Colonic mucosa (tissue), 4 donors: Measurements from ENCODE around the gene PLEKHH1. TPM values are rescaled to one million over a fixed set of nuclear protein-coding genes. Genes with fewer than 3 reads are reported as not detected.

Source experiments
- DNase-seq: peaks from one replicate; pipeline ENCODE4 v3.0.0-alpha.2; 2020
- H3K27ac ChIP-seq: fragments of 200-600 bp; one replicate; pipeline ENCODE4 v1.8.0; 2021
- H3K27me3 ChIP-seq: fragments of 200-600 bp; one replicate; pipeline ENCODE4 v1.8.0; 2021
- H3K36me3 ChIP-seq: fragments of 200-600 bp; one replicate; pipeline ENCODE4 v1.8.0; 2021
- H3K4me1 ChIP-seq: fragments of 200-600 bp; one replicate; pipeline ENCODE4 v1.8.0; 2021; ENCODE audit warnings: mild to moderate bottlenecking
- H3K4me3 ChIP-seq: fragments of 200-600 bp; one replicate; pipeline ENCODE4 v1.8.0; 2021
- H3K9ac ChIP-seq, 2 donors: one replicate each; pipeline ENCODE4 v1.7.0; 2013; ENCODE audit warnings: control low read depth in 2 of 2, low read depth in 2 of 2, low read length in 2 of 2
- H3K9me3 ChIP-seq: fragments of 200-600 bp; one replicate; pipeline ENCODE4 v1.8.0; 2021
- CTCF ChIP-seq: fragments of 200-600 bp; IDR thresholded peaks from one replicate; pipeline ENCODE4 v1.8.0; 2022; ENCODE audit warnings: antibody characterized with exemption, mild to moderate bottlenecking
- intact Hi-C: fragments of 100-400 bp; cut with DNase I; formaldehyde crosslinking; loops from one replicate; pipeline ENCODE4 v1.14.1; 2022
- total RNA-seq, 2 donors: library from RNA; stranded (reverse); fragmentation: NEBNext Ultra II Directional in 1 of 2; extraction: Animal tissue kit (Norgen Biotek cat#: 25700) in 1 of 2; gene quantifications; one replicate each; pipeline ENCODE4 v1.2.1, GENCODE V29; 2021
- donor health status: healthy.
- donor health status: DM: no; HTN: no; CAD: no.
- donor health status: DM: no; HTN: no; CAD: no.

The PLEKHH1 gene
- total RNA-seq, 2 donors from 2014 or later = 47.1 to 63.1 TPM

- peak; percentile 40 for DNase-seq
- Histone ChIP-seq H3K4me3 (peak overlapping the region; percentile 97), H3K9ac (peak overlapping the region in 1 of 2 donors; percentile 85), H3K36me3 (no peaks in the 10 kb centered on the region), H3K9me3 (no peaks in the 10 kb centered on the region), H3K4me1 (peaks cover 9% of the 10 kb centered on the region), H3K27me3 (no peaks in the 10 kb centered on the region), H3K27ac (no peak overlapping the region)
- intact Hi-C loops = no loop called here
- no peak for TF ChIP-seq CTCF
These were observed 17.6 kb upstream of the PLEKHH1 start for GRCh38 chr14:67515386-67516079.

GRCh38 chr14:67516676-67517075, 16.4 kb upstream of the PLEKHH1 start:
- H3K4me1 ChIP-seq = peaks cover 9% of the 10 kb centered on the region
- no peak for TF ChIP-seq CTCF
- no peak overlapping the region for H3K27ac ChIP-seq
- peak overlapping the region in 1 of 2 donors; percentile 3 for H3K9ac ChIP-seq
- no peak for DNase-seq
- intact Hi-C loops = no loop called here
- no peaks in the 10 kb centered on the region for H3K36me3 ChIP-seq
- H3K27me3 ChIP-seq = no peaks in the 10 kb centered on the region
- no peaks in the 10 kb centered on the region for H3K9me3 ChIP-seq
- H3K4me3 ChIP-seq = no peak overlapping the region

- Histone ChIP-seq H3K9ac (peak overlapping the region in 1 of 2 donors; percentile 3), H3K4me1 (peaks cover 9% of the 10 kb centered on the region), H3K27me3 (no peaks in the 10 kb centered on the region), H3K36me3 (no peaks in the 10 kb centered on the region), H3K4me3 (no peak overlapping the region), H3K9me3 (no peaks in the 10 kb centered on the region), H3K27ac (no peak overlapping the region)
- no peak for TF ChIP-seq CTCF
- intact Hi-C loops = no loop called here
- DNase-seq = no peak
These were observed 16.0 kb upstream of the PLEKHH1 start for GRCh38 chr14:67517083-67517482.

GRCh38 chr14:67519406-67519805, 13.7 kb upstream of the PLEKHH1 start:
- Histone ChIP-seq H3K36me3 (no peaks in the 10 kb centered on the region), H3K9ac (no peak overlapping the region), H3K4me3 (no peak overlapping the region), H3K9me3 (no peaks in the 10 kb centered on the region), H3K27me3 (no peaks in the 10 kb centered on the region), H3K27ac (no peak overlapping the region), H3K4me1 (no peaks in the 10 kb centered on the region)
- intact Hi-C loops = no loop called here
- no peak for TF ChIP-seq CTCF
- DNase-seq = no peak

GRCh38 chr14:67520482-67520881, 12.6 kb upstream of the PLEKHH1 start:
- intact Hi-C loops = loop anchor here (10.0 kb wide), 2 partner anchors 86 to 184 kb away; partner anchors contain the start of gene RDH12
- TF ChIP-seq CTCF = no peak
- Histone ChIP-seq H3K9ac (no peak overlapping the region), H3K27ac (peak overlapping the region; percentile 18), H3K4me1 (no peaks in the 10 kb centered on the region), H3K27me3 (no peaks in the 10 kb centered on the region), H3K4me3 (no peak overlapping the region), H3K9me3 (no peaks in the 10 kb centered on the region), H3K36me3 (no peaks in the 10 kb centered on the region)
- no peak for DNase-seq
